ENCODE measurements around the gene DNASE2B.

DNA sequence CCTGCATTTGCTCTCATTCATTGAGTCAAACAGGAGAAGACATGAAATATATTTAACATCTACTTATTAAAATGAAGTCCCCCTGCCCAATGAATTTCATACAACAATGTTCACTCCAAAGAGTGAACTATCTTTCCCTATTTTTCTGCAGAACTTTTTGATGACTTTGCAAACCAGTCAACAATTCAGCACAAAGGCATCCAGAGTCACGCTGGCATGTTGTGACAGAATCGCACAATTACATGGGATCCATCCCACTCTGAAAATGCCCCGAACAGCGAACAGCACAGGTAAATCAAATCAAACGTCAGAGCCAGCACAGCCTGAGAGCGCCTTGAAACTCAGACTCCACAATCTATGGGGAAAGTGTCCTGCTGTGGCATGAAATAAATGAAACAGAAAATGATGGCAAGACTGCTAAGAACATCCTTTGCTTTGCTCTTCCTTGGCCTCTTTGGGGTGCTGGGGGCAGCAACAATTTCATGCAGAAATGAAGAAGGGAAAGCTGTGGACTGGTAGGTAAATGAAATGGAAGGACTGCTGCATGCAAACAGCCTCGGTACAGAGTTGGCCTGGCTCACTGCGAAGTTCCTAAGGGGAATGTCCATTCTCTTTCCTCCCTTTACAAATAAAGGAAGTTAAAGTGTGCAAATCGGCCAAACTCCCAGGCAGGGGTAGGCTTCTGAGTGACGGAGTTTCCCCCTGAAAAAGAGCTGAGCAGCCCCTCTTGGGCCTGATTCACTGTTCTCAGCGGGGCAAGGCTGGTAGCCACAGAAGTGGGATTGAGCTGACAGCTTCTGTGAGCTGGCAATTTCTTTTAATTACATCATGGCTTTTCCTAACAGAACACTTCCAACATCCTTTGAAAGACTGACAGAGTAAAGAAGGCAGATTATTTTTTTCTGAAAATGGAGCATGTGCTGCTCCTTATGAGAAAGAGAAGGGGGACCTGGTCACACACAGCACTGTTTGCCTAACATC, at the start of gene DNASE2B:
- TF ChIP-seq POLR2A (IDR thresholded peaks at IDR 0.05; ENCODE audit: low read length) = no peak
- no peak for TF ChIP-seq GATA1 (IDR thresholded peaks at IDR 0.05; ENCODE audit: low read depth, low read length)
